Smooth muscle cell (in vitro differentiated cells): ENCODE results near the gene A3GALT2. TPM values are rescaled to one million over a fixed set of nuclear protein-coding genes. Genes with fewer than 3 reads are reported as not detected.

Source experiments
- DNase-seq: peaks from one replicate; lab custom pipeline; 2025; ENCODE audit not compliant: unreplicated experiment; lab: John Stamatoyannopoulos, UW
- H2AFZ ChIP-seq: fragments of 200-600 bp; sonication (generic); 2 replicates; pipeline ENCODE4 v1.6.0; 2016; ENCODE audit warnings: antibody characterized with exemption, low read depth, mild to moderate bottlenecking
- H3F3A ChIP-seq: fragments of 200-600 bp; sonication (generic); 2 replicates; pipeline ENCODE4 v1.6.0; 2017; ENCODE audit warnings: antibody characterized with exemption, low read depth
- H3K27ac ChIP-seq: fragments of 200-600 bp; sonication (generic); 2 replicates; pipeline ENCODE4 v1.5.1; 2016; ENCODE audit warnings: low read depth, mild to moderate bottlenecking
- H3K27me3 ChIP-seq: fragments of 200-600 bp; sonication (generic); 2 replicates; pipeline ENCODE4 v1.6.1; 2016; ENCODE audit warnings: low read depth, mild to moderate bottlenecking
- H3K36me3 ChIP-seq: fragments of 200-600 bp; sonication (generic); 2 replicates; pipeline ENCODE4 v1.5.1; 2016; ENCODE audit warnings: low read depth
- H3K4me1 ChIP-seq: fragments of 200-600 bp; sonication (generic); 2 replicates; pipeline ENCODE4 v1.5.1; 2016; ENCODE audit warnings: low read depth
- H3K4me2 ChIP-seq: fragments of 200-600 bp; sonication (generic); 2 replicates; pipeline ENCODE4 v1.6.0; 2016; ENCODE audit warnings: mild to moderate bottlenecking
- H3K4me3 ChIP-seq: fragments of 200-600 bp; sonication (generic); 2 replicates; pipeline ENCODE4 v1.5.1; 2016; ENCODE audit warnings: mild to moderate bottlenecking
- H3K79me2 ChIP-seq: fragments of 200-600 bp; sonication (generic); 2 replicates; pipeline ENCODE4 v1.6.0; 2016; ENCODE audit warnings: low read depth, mild to moderate bottlenecking
- H3K9ac ChIP-seq: fragments of 200-600 bp; sonication (generic); 2 replicates; pipeline ENCODE4 v1.6.0; 2016; ENCODE audit warnings: low read depth
- H3K9me3 ChIP-seq: fragments of 200-600 bp; sonication (generic); replicated peaks from 2 replicates; pipeline ENCODE4 v1.5.1; 2016; ENCODE audit warnings: low read depth
- H4K20me1 ChIP-seq: fragments of 200-600 bp; sonication (generic); 2 replicates; pipeline ENCODE4 v1.6.0; 2016; ENCODE audit warnings: low read depth
- CTCF ChIP-seq: fragments of 200-600 bp; sonication (generic); IDR thresholded peaks from 2 replicates; pipeline ENCODE4 v1.5.1; 2017; ENCODE audit warnings: borderline replicate concordance, mild to moderate bottlenecking, antibody characterized with exemption; ENCODE audit not compliant: insufficient read depth, poor library complexity, severe bottlenecking
- WGBS: methylation state at CpG from one replicate; pipeline ENCODE4 v1.1.7; 2016; ENCODE audit warnings: low lambda C conversion rate; 5-methylcytosine and 5-hydroxymethylcytosine counted together
- polyA plus RNA-seq: library from polyadenylated mRNA; unstranded; fragments of >200 nt; fragmentation: Nextera tagmentation; extraction: Ambion mirVana; gene quantifications from 2 replicates; pipeline ENCODE4 v1.2.1, GENCODE V29; 2016
- total RNA-seq: library from RNA; depleted of rRNA; stranded (reverse); fragments of >200 nt; gene quantifications from 2 replicates; pipeline ENCODE4 v1.2.3, GENCODE V29; 2014

The A3GALT2 gene
- total and polyA plus RNA-seq, 2 experiments from 2014 or later = not detected

GRCh38 chr1:33349778-33350610, 29.1 kb upstream of the A3GALT2 start:
- Histone ChIP-seq H3K4me3 (peak overlapping the region; percentile 68), H4K20me1 (peaks cover 32% of the 10 kb centered on the region), H3K9ac (peak overlapping the region; percentile 66), H3K9me3 (no peaks in the 10 kb centered on the region), H3K4me1 (peaks cover 52% of the 10 kb centered on the region), H3K36me3 (no peaks in the 10 kb centered on the region), H3K27ac (peak overlapping the region; percentile 57), H3K27me3 (no peaks in the 10 kb centered on the region), H3K79me2 (peaks cover 45% of the 10 kb centered on the region), H3F3A (peaks cover 15% of the 10 kb centered on the region), H3K4me2 (peak overlapping the region; percentile 94), H2AFZ (peak overlapping the region; percentile 93)
- TF ChIP-seq CTCF = no peak
- WGBS = 1% methylated on average over 52 of the region's 104 CpGs
- peak; percentile 49 for DNase-seq

DNA sequence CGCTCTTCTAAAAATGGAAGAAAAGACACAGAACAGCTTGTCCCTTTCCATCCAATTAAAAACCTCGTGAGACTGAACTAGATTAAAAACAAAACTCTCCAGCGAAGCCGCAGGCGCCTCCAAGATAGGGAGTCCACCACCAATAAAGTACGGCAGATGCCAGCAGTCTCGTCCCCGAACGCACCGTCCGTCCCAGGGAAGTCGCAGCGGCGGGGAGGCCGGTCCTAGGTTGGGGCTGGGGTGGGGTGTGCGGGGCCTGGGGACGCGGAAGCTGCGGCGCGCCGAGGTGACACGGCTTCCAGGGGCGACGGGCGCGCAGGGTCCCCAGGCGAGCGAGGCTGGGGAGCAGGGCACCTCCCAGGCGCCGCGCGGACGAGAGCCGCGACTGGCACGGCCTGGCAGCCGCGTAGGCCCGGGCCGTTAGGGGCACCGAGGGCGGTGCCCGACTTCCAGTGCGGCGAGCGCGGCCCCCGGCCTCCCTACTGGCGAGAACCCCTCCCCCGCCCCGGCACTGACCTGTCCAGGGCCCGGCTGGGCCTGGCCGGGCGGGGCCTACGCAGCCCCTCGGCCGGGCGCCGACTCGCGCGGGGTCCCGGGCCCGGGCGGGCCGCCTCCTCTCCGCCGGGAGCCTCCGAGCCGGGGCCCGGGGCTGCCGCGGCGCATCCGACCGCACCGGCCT, 28.3 kb upstream of the A3GALT2 start:
- no peaks in the 10 kb centered on the region for H3K9me3 ChIP-seq
- TF ChIP-seq CTCF = no peak
- H3K27ac ChIP-seq = peak overlapping the region; percentile 97
- peaks cover 53% of the 10 kb centered on the region for H3K79me2 ChIP-seq
- H4K20me1 ChIP-seq = peaks cover 39% of the 10 kb centered on the region
- H3F3A ChIP-seq = peaks cover 22% of the 10 kb centered on the region
- peak overlapping the region; percentile 91 for H3K4me2 ChIP-seq
- no peak for DNase-seq
- WGBS = 0% methylated on average over 30 of the region's 78 CpGs
- H3K36me3 ChIP-seq = no peaks in the 10 kb centered on the region
- H2AFZ ChIP-seq = no peak overlapping the region
- peak overlapping the region; percentile 92 for H3K9ac ChIP-seq
- H3K27me3 ChIP-seq = no peaks in the 10 kb centered on the region
- peak overlapping the region; percentile 87 for H3K4me3 ChIP-seq
- H3K4me1 ChIP-seq = peaks cover 60% of the 10 kb centered on the region

DNA sequence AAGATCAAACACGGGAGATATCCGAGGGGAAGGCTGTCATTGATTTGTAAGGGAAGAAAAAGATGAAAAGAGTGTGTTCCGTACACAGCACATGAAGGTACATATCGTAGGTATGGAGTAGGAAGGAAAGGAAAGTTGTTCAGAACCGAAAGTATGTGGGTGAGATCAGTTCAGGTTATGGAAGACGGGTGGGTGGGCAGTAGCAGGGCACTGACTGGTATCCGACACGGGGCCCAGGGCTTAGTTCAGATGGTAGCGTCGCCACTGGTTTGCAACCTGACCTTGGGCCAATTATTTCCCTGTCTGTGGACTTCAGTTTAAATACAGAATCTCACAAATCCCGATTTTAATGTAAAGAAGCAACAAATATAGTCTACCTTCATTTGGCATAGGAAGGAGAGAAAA, 27.8 kb upstream of the A3GALT2 start:
- Histone ChIP-seq H3F3A (peaks cover 27% of the 10 kb centered on the region), H3K4me1 (peaks cover 65% of the 10 kb centered on the region), H3K27me3 (no peaks in the 10 kb centered on the region), H3K4me3 (peak overlapping the region; percentile 87), H3K9ac (peak overlapping the region; percentile 92), H3K4me2 (peak overlapping the region; percentile 91), H4K20me1 (peaks cover 45% of the 10 kb centered on the region), H3K36me3 (no peaks in the 10 kb centered on the region), H2AFZ (no peak overlapping the region), H3K9me3 (no peaks in the 10 kb centered on the region), H3K79me2 (peaks cover 59% of the 10 kb centered on the region), H3K27ac (peak overlapping the region; percentile 97)
- no peak for TF ChIP-seq CTCF
- WGBS = 7% methylated on average over 11 of the region's 11 CpGs
- no peak for DNase-seq
